ENCODE results near the gene TMEM202. TPM values are rescaled to one million over a fixed set of nuclear protein-coding genes. Genes with fewer than 3 reads are reported as not detected.
"Not testable (repeated sequence)": the region's sequence is repeated elsewhere in the genome, so short reads cannot be mapped to it uniquely, and the experiment has no call there.

The TMEM202 gene
- total RNA-seq, 4 donors from 2014 or later, result not detected

GRCh38 chr15:72423256-72423655, 25.2 kb downstream of the TMEM202 start:
- Histone ChIP-seq H3K4me1 (no peaks in the 10 kb centered on the region), H3K27ac (no peak overlapping the region), H3K9me3 (peaks cover 0 to 27% (median 2%) of the 10 kb centered on the region in 4 donors), H3K4me3 (no peak overlapping the region), H3K27me3 (no peaks in the 10 kb centered on the region), H3K36me3 (no peaks in the 10 kb centered on the region)
- DNase-seq (ENCODE audit: low spot score in 2 of 2), result no peak
- 52 to 56% methylated on average over 2 of the region's 2 CpGs for WGBS, 2 donors
- no peak for TF ChIP-seq CTCF (IDR thresholded peaks at IDR 0.05)
- TF ChIP-seq POLR2A (IDR thresholded peaks at IDR 0.05), result no peak
- TF ChIP-seq EP300 (IDR thresholded peaks at IDR 0.05), result no peak

GRCh38 chr15:72426753-72427152, 28.6 kb downstream of the TMEM202 start:
- no peaks in the 10 kb centered on the region for H3K4me1 ChIP-seq
- no peak overlapping the region for H3K4me3 ChIP-seq
- no peaks in the 10 kb centered on the region for H3K36me3 ChIP-seq
- no peak overlapping the region for H3K27ac ChIP-seq
- DNase-seq (ENCODE audit: low spot score in 2 of 2), result no peak
- H3K27me3 ChIP-seq, result no peaks in the 10 kb centered on the region
- no peak for TF ChIP-seq POLR2A (IDR thresholded peaks at IDR 0.05)
- no peak for TF ChIP-seq CTCF (IDR thresholded peaks at IDR 0.05)
- no peak for TF ChIP-seq EP300 (IDR thresholded peaks at IDR 0.05)
- peaks cover 0 to 27% (median 2%) of the 10 kb centered on the region in 4 donors for H3K9me3 ChIP-seq

GRCh38 chr15:72437650-72438316, 39.7 kb downstream of the TMEM202 start:
- Histone ChIP-seq H3K4me3 (no peak overlapping the region), H3K27ac (no peak overlapping the region), H3K9me3 (peaks cover 0 to 34% (median 6%) of the 10 kb centered on the region in 4 donors), H3K36me3 (no peaks in the 10 kb centered on the region), H3K27me3 (no peaks in the 10 kb centered on the region), H3K4me1 (no peaks in the 10 kb centered on the region)
- 91 to 94% methylated on average over 1 of the region's 1 CpG for WGBS, 2 donors
- DNase-seq (ENCODE audit: low spot score in 2 of 2), result no peak
- TF ChIP-seq EP300 (IDR thresholded peaks at IDR 0.05), result no peak

GRCh38 chr15:72442848-72443247, 44.7 kb downstream of the TMEM202 start:
- not testable (repeated sequence) for H3K4me3 ChIP-seq; H3K36me3 ChIP-seq; H3K27ac ChIP-seq; DNase-seq (ENCODE audit: low spot score in 2 of 2); H3K9me3 ChIP-seq; H3K27me3 ChIP-seq; H3K4me1 ChIP-seq
- WGBS, 2 donors, result 88 to 95% methylated on average over 5 of the region's 5 CpGs

GRCh38 chr15:72445426-72445825, 47.3 kb downstream of the TMEM202 start:
- H3K27ac ChIP-seq, result no peak overlapping the region
- TF ChIP-seq CTCF (IDR thresholded peaks at IDR 0.05), result no peak
- TF ChIP-seq POLR2A (IDR thresholded peaks at IDR 0.05), result no peak
- no peak for TF ChIP-seq EP300 (IDR thresholded peaks at IDR 0.05)
- no peak overlapping the region for H3K4me3 ChIP-seq
- peaks cover 0 to 5% (median 0%) of the 10 kb centered on the region in 4 donors for H3K9me3 ChIP-seq
- H3K36me3 ChIP-seq, result no peaks in the 10 kb centered on the region
- 61 to 74% methylated on average over 1 of the region's 1 CpG for WGBS, 2 donors
- H3K27me3 ChIP-seq, result no peaks in the 10 kb centered on the region
- no peaks in the 10 kb centered on the region for H3K4me1 ChIP-seq
- no peak for DNase-seq (ENCODE audit: low spot score in 2 of 2)

- Histone ChIP-seq H3K27ac (no peak overlapping the region), H3K36me3 (no peaks in the 10 kb centered on the region), H3K9me3 (no peaks in the 10 kb centered on the region), H3K4me3 (no peak overlapping the region), H3K27me3 (no peaks in the 10 kb centered on the region), H3K4me1 (no peaks in the 10 kb centered on the region)
- no peak for DNase-seq (ENCODE audit: low spot score in 2 of 2)
- 84 to 91% methylated on average over 6 of the region's 6 CpGs for WGBS, 2 donors
- TF ChIP-seq CTCF (IDR thresholded peaks at IDR 0.05) (no peak), EP300 (IDR thresholded peaks at IDR 0.05) (no peak), POLR2A (IDR thresholded peaks at IDR 0.05) (no peak)
These were observed 52.7 kb downstream of the TMEM202 start for GRCh38 chr15:72450805-72451204.
